Adrenal gland (tissue), 5 donors: ENCODE results near the gene ATP8A2.
"Not testable (repeated sequence)": the region's sequence is repeated elsewhere in the genome, so short reads cannot be mapped to it uniquely, and the experiment has no call there.

Experiments
- CTCF ChIP-seq, 6 experiments: fragments of 450-650 bp in 4 of 6; fragments of 200-600 bp in 2 of 6; sonication (generic) in 1 of 6; IDR thresholded peaks; 1 replicate in 5 of 6; 2 replicates in 1 of 6; pipeline versions ENCODE4 v1.5.1 to v1.8.0; 2016 to 2021; ENCODE audit warnings: antibody characterized with exemption in 6 of 6, mild to moderate bottlenecking in 2 of 6, moderate library complexity in 1 of 6
- POLR2A ChIP-seq, 2 donors: fragments of 450-650 bp; IDR thresholded peaks; one replicate each; pipeline ENCODE4 v1.6.1; 2017; ENCODE audit warnings: antibody characterized with exemption in 2 of 2, mild to moderate bottlenecking in 2 of 2, moderate library complexity in 1 of 2
- donor health status: DM: no; HTN: no; CAD: no.

- not testable (repeated sequence) for TF ChIP-seq CTCF, POLR2A (IDR thresholded peaks at IDR 0.05)
Measured at GRCh38 chr13:25572171-25572570, 200.4 kb downstream of the ATP8A2 start.
